CD4-positive, alpha-beta T cell (primary cell): ENCODE data around the gene SH3RF3. TPM values are rescaled to one million over a fixed set of nuclear protein-coding genes. Genes with fewer than 3 reads are reported as not detected.
"Not testable (repeated sequence)": the region's sequence is repeated elsewhere in the genome, so short reads cannot be mapped to it uniquely, and the experiment has no call there.

Experiments used
- ATAC-seq: fragments of 200-7000 bp; cut with Tn5 transposase; one replicate; pipeline ENCODE4 v1.10.0; 2022; ENCODE audit warnings: mild to moderate bottlenecking; ENCODE audit not compliant: poor library complexity
- CTCF ChIA-PET: fragments of 350-600 bp; sonication (Branson Sonifier 250); formaldehyde crosslinking; loops from one replicate; lab custom pipeline; 2021; ENCODE audit warnings: antibody characterized with exemption, inconsistent platforms; lab: Charles Lee
- POLR2A ChIA-PET: fragments of 350-600 bp; sonication (Branson Sonifier 250); formaldehyde crosslinking; loops from one replicate; lab custom pipeline; 2021; ENCODE audit warnings: antibody characterized with exemption, inconsistent platforms; lab: Charles Lee
- DNase-seq, 14 experiments: peaks; one replicate each; pipeline ENCODE4 v3.0.0-alpha.2; 2013 to 2020; ENCODE audit warnings: mixed read lengths in 2 of 14
- H3K27ac ChIP-seq, 2 donors: one replicate each; pipeline versions ENCODE4 v1.5.1 to v1.7.0; 2013; ENCODE audit warnings: low read length in 2 of 2, low read depth in 1 of 2, mild to moderate bottlenecking in 1 of 2
- H3K27me3 ChIP-seq, 2 experiments: 1 replicate in 1 of 2; 2 replicates in 1 of 2; pipeline versions ENCODE4 v1.6.1 to v1.7.0; 2013; ENCODE audit warnings: low read length in 2 of 2, control low read depth in 1 of 2, mild to moderate bottlenecking in 1 of 2, moderate library complexity in 1 of 2; ENCODE audit not compliant: insufficient read depth in 2 of 2, control insufficient read depth in 1 of 2
- H3K36me3 ChIP-seq: one replicate; pipeline ENCODE4 v1.6.1; 2013; ENCODE audit warnings: low read length, control low read depth; ENCODE audit not compliant: insufficient read depth
- H3K4me1 ChIP-seq: one replicate; pipeline ENCODE4 v1.6.1; 2013; ENCODE audit warnings: low read length, control low read depth; ENCODE audit not compliant: insufficient read depth
- H3K4me3 ChIP-seq: one replicate; pipeline ENCODE4 v1.5.1; 2013; ENCODE audit warnings: mild to moderate bottlenecking, low read length, moderate library complexity
- H3K9me3 ChIP-seq, 2 experiments: 1 replicate in 1 of 2; 2 replicates in 1 of 2; pipeline versions ENCODE4 v1.6.1 to v1.7.0; 2013; ENCODE audit warnings: low read length in 2 of 2, mild to moderate bottlenecking in 2 of 2, control low read depth in 1 of 2, moderate library complexity in 1 of 2; ENCODE audit not compliant: control insufficient read depth in 1 of 2, insufficient read depth in 1 of 2
- H3K27ac Mint-ChIP-seq: one replicate; pipeline ENCODE4 v1.8.0; 2020; ENCODE audit warnings: mixed read lengths
- H3K27me3 Mint-ChIP-seq: one replicate; pipeline ENCODE4 v1.8.0; 2021; ENCODE audit warnings: mixed read lengths
- H3K36me3 Mint-ChIP-seq: one replicate; pipeline ENCODE4 v1.8.0; 2021; ENCODE audit warnings: low read depth, mixed read lengths
- H3K4me1 Mint-ChIP-seq: one replicate; pipeline ENCODE4 v1.8.0; 2021; ENCODE audit warnings: low read depth, mixed read lengths
- H3K4me3 Mint-ChIP-seq: one replicate; pipeline ENCODE4 v1.8.0; 2020; ENCODE audit warnings: mild to moderate bottlenecking, mixed read lengths
- H3K9me3 Mint-ChIP-seq: one replicate; pipeline ENCODE4 v1.8.0; 2020; ENCODE audit warnings: mixed read lengths
- intact Hi-C, 2 experiments: fragments of 100-400 bp; cut with DNase I in 1 of 2; cut with micrococcal nuclease in 1 of 2; formaldehyde crosslinking; loops; one replicate each; pipeline versions ENCODE4 v1.15.1 to v1.9.0; 2023 to 2025; cut with DNase I, micrococcal nuclease
- total RNA-seq, 174 experiments: library from RNA in 2 of 174; stranded (reverse) in 2 of 174; gene quantifications; one replicate each; pipeline ENCODE4 v1.2.3 and lab custom pipeline; 2021 to 2026
- TF ChIP-seq, protein P1 (sequence below): fragments of 200-600 bp; IDR thresholded peaks from one replicate; pipeline ENCODE4 v1.8.0; 2022; ENCODE audit warnings: antibody characterized with exemption, mild to moderate bottlenecking

The SH3RF3 gene
- total RNA-seq, 2 experiments from 2014 or later = 5.2 to 5.9 TPM

GRCh38 chr2:109158237-109158636 lies 29.2 kb downstream of the SH3RF3 start:
- peaks cover 35% of the 10 kb centered on the region for H3K4me1 Mint-ChIP-seq
- H3K4me3 Mint-ChIP-seq = no peak overlapping the region
- H3K9me3 ChIP-seq = no peaks in the 10 kb centered on the region
- H3K27me3 ChIP-seq = no peaks in the 10 kb centered on the region
- DNase-seq (no peak), ATAC-seq (no peak)
- TF ChIP-seq, protein P1, sequence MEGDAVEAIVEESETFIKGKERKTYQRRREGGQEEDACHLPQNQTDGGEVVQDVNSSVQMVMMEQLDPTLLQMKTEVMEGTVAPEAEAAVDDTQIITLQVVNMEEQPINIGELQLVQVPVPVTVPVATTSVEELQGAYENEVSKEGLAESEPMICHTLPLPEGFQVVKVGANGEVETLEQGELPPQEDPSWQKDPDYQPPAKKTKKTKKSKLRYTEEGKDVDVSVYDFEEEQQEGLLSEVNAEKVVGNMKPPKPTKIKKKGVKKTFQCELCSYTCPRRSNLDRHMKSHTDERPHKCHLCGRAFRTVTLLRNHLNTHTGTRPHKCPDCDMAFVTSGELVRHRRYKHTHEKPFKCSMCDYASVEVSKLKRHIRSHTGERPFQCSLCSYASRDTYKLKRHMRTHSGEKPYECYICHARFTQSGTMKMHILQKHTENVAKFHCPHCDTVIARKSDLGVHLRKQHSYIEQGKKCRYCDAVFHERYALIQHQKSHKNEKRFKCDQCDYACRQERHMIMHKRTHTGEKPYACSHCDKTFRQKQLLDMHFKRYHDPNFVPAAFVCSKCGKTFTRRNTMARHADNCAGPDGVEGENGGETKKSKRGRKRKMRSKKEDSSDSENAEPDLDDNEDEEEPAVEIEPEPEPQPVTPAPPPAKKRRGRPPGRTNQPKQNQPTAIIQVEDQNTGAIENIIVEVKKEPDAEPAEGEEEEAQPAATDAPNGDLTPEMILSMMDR = no peak
- H3K36me3 Mint-ChIP-seq = no peaks in the 10 kb centered on the region
- ChIA-PET CTCF (no interaction called here), POLR2A (no interaction called here)
- no peak overlapping the region for H3K27ac Mint-ChIP-seq
- no peak overlapping the region for H3K27ac ChIP-seq
- no peaks in the 10 kb centered on the region for H3K9me3 Mint-ChIP-seq
- H3K27me3 Mint-ChIP-seq = no peaks in the 10 kb centered on the region
- H3K36me3 ChIP-seq = no peaks in the 10 kb centered on the region
- no peaks in the 10 kb centered on the region for H3K4me1 ChIP-seq
- H3K4me3 ChIP-seq = no peak overlapping the region
- intact Hi-C loops = no loop called here

- H3K36me3 ChIP-seq = no peaks in the 10 kb centered on the region
- ChIA-PET CTCF (interaction anchor here (0.9 kb wide), 1 partner anchor 10 kb away, joined by 3 read pairs; no protein-coding TSS in a partner anchor), POLR2A (no interaction called here)
- no peak overlapping the region for H3K27ac ChIP-seq
- TF ChIP-seq, protein P1 = no peak
- no peaks in the 10 kb centered on the region for H3K4me1 ChIP-seq
- no peaks in the 10 kb centered on the region for H3K27me3 ChIP-seq
- Mint-ChIP-seq H3K36me3 (no peaks in the 10 kb centered on the region), H3K4me1 (peaks cover 40% of the 10 kb centered on the region), H3K27ac (no peak overlapping the region), H3K9me3 (no peaks in the 10 kb centered on the region), H3K27me3 (no peaks in the 10 kb centered on the region), H3K4me3 (no peak overlapping the region)
- intact Hi-C loops = no loop called here
- ATAC-seq (no peak), DNase-seq (no peak)
- no peak overlapping the region for H3K4me3 ChIP-seq
- no peaks in the 10 kb centered on the region for H3K9me3 ChIP-seq
Measured at GRCh38 chr2:109159096-109159495, 30.1 kb downstream of the SH3RF3 start.

DNA sequence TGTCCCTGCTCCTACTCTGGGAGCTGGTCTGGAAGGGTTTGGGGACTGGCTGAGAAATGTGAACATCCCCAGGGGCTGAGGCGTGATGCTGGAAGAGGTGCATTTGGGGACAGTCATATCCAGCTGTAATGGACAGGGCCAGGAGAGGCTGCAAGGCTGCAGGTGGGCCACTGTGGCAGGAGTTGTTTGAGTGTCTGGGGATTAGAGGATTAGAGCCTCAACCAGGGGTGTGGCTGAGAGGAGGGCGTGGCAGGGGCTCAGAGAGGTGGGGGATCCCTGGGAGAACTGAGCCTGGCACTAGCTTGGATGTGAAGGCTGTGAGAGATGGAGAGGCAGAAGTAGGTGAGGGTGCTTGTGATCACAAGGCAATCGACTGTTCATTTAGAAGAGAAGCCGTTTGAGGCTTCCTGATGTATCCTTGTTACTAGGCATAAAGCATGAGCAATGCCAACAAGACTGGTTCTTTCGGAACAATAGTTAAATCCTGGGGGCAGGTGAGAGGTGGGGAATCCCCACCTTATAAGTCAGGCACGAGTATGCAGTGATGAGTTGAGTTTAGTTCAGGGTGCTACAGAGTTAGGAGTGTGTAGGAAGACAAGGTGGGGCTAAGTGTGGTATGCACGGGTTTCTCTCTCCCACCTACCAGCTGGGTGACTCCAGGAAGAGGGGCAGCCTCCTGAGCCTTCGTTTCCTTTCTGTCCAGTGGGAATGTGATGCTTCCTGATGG lies 31.9 kb downstream of the SH3RF3 start:
- Histone ChIP-seq H3K4me1 (no peaks in the 10 kb centered on the region), H3K4me3 (no peak overlapping the region), H3K27ac (no peak overlapping the region), H3K9me3 (no peaks in the 10 kb centered on the region), H3K27me3 (no peaks in the 10 kb centered on the region), H3K36me3 (no peaks in the 10 kb centered on the region)
- H3K4me1 Mint-ChIP-seq = peaks cover 34% of the 10 kb centered on the region
- DNase-seq (no peak), ATAC-seq (no peak)
- ChIA-PET CTCF (no interaction called here), POLR2A (no interaction called here)
- intact Hi-C loops = no loop called here
- no peak overlapping the region for H3K27ac Mint-ChIP-seq
- TF ChIP-seq, protein P1 = no peak
- no peaks in the 10 kb centered on the region for H3K36me3 Mint-ChIP-seq
- no peaks in the 10 kb centered on the region for H3K27me3 Mint-ChIP-seq
- no peaks in the 10 kb centered on the region for H3K9me3 Mint-ChIP-seq
- no peak overlapping the region for H3K4me3 Mint-ChIP-seq

GRCh38 chr2:109162367-109162766 lies 33.4 kb downstream of the SH3RF3 start:
- CTCF ChIA-PET, H3K4me3 Mint-ChIP-seq, H3K4me3 ChIP-seq, H3K27me3 ChIP-seq, DNase-seq, H3K9me3 ChIP-seq, H3K27ac ChIP-seq, POLR2A ChIA-PET, H3K4me1 ChIP-seq, H3K36me3 ChIP-seq, H3K27ac Mint-ChIP-seq, intact Hi-C loops, H3K27me3 Mint-ChIP-seq, H3K36me3 Mint-ChIP-seq, H3K9me3 Mint-ChIP-seq, ATAC-seq: not testable (repeated sequence)
- H3K4me1 Mint-ChIP-seq = peaks cover 28% of the 10 kb centered on the region
